ENCODE data around the gene SPATA31C1.
"Not testable (repeated sequence)": the region's sequence is repeated elsewhere in the genome, so short reads cannot be mapped to it uniquely, and the experiment has no call there.

SPATA31C1 gene

GRCh38 chr9:87894998-87895625 is 22.6 kb upstream of the SPATA31C1 start:
- no peak for TF ChIP-seq Cebpa-rat (IDR thresholded peaks at IDR 0.05)
- H3K36me3 ChIP-seq = no peaks in the 10 kb centered on the region
- no peak overlapping the region for H3K27ac ChIP-seq
- no peaks in the 10 kb centered on the region for H4K20me1 ChIP-seq
- no peak overlapping the region for H3K9ac ChIP-seq
- H3K4me3 ChIP-seq = no peak overlapping the region
- no peaks in the 10 kb centered on the region for H3K9me3 ChIP-seq
- H3K4me1 ChIP-seq = no peaks in the 10 kb centered on the region
- H3K4me2 ChIP-seq = no peak overlapping the region
- no peaks in the 10 kb centered on the region for H3K27me3 ChIP-seq

- H3K4me1 ChIP-seq = no peaks in the 10 kb centered on the region
- no peak for TF ChIP-seq Cebpa-rat (IDR thresholded peaks at IDR 0.05)
- H3K27me3 ChIP-seq = no peaks in the 10 kb centered on the region
- H3K4me3 ChIP-seq = no peak overlapping the region
- H3K36me3 ChIP-seq = no peaks in the 10 kb centered on the region
- H3K4me2 ChIP-seq = no peak overlapping the region
- H3K9me3 ChIP-seq = peaks cover 2% of the 10 kb centered on the region
- H4K20me1 ChIP-seq = no peaks in the 10 kb centered on the region
- no peak overlapping the region for H3K27ac ChIP-seq
- no peak overlapping the region for H3K9ac ChIP-seq
These were observed 20.9 kb upstream of the SPATA31C1 start for GRCh38 chr9:87896891-87897290.

GRCh38 chr9:87898151-87898550 is 19.6 kb upstream of the SPATA31C1 start:
- Histone ChIP-seq H3K9ac (no peak overlapping the region), H4K20me1 (no peaks in the 10 kb centered on the region), H3K4me2 (no peak overlapping the region), H3K36me3 (no peaks in the 10 kb centered on the region), H3K4me1 (no peaks in the 10 kb centered on the region), H3K9me3 (peaks cover 14% of the 10 kb centered on the region), H3K4me3 (no peak overlapping the region), H3K27me3 (no peaks in the 10 kb centered on the region), H3K27ac (no peak overlapping the region)
- no peak for TF ChIP-seq Cebpa-rat (IDR thresholded peaks at IDR 0.05)

- H3K9me3 ChIP-seq = peaks cover 22% of the 10 kb centered on the region
- not testable (repeated sequence) for H3K4me3 ChIP-seq, H3K36me3 ChIP-seq, H3K4me2 ChIP-seq, H3K9ac ChIP-seq, H4K20me1 ChIP-seq, H3K27me3 ChIP-seq, H3K4me1 ChIP-seq, H3K27ac ChIP-seq
These were observed 15.4 kb upstream of the SPATA31C1 start for GRCh38 chr9:87902371-87902770.

- Histone ChIP-seq H3K36me3 (no peaks in the 10 kb centered on the region), H3K27ac (no peak overlapping the region), H3K27me3 (no peaks in the 10 kb centered on the region), H3K4me3 (no peak overlapping the region), H4K20me1 (no peaks in the 10 kb centered on the region), H3K4me1 (no peaks in the 10 kb centered on the region), H3K9me3 (no peaks in the 10 kb centered on the region), H3K9ac (no peak overlapping the region), H3K4me2 (no peak overlapping the region)
- no peak for TF ChIP-seq Cebpa-rat (IDR thresholded peaks at IDR 0.05)
These were observed 8.3 kb upstream of the SPATA31C1 start for GRCh38 chr9:87909310-87910041.

- TF ChIP-seq Cebpa-rat (IDR thresholded peaks at IDR 0.05) = no peak
- no peak overlapping the region for H3K4me3 ChIP-seq
- no peak overlapping the region for H3K4me2 ChIP-seq
- no peak overlapping the region for H3K27ac ChIP-seq
- H4K20me1 ChIP-seq = no peaks in the 10 kb centered on the region
- no peak overlapping the region for H3K9ac ChIP-seq
- H3K9me3 ChIP-seq = no peaks in the 10 kb centered on the region
- H3K36me3 ChIP-seq = no peaks in the 10 kb centered on the region
- H3K4me1 ChIP-seq = no peaks in the 10 kb centered on the region
- H3K27me3 ChIP-seq = no peaks in the 10 kb centered on the region
These were observed 6.9 kb upstream of the SPATA31C1 start for GRCh38 chr9:87910821-87911220.

GRCh38 chr9:87919013-87919412 is 1.3 kb downstream of the SPATA31C1 start:
- H3K27me3 ChIP-seq = peaks cover 29% of the 10 kb centered on the region
- not testable (repeated sequence) for H3K4me2 ChIP-seq, H3K4me3 ChIP-seq, H3K9me3 ChIP-seq, H3K36me3 ChIP-seq, H3K27ac ChIP-seq, H3K9ac ChIP-seq, H4K20me1 ChIP-seq
- peaks cover 12% of the 10 kb centered on the region; the same call in 1 of the 2 replicates for H3K4me1 ChIP-seq

- H3K36me3 ChIP-seq, H3K9me3 ChIP-seq, H4K20me1 ChIP-seq, H3K27ac ChIP-seq, H3K4me3 ChIP-seq, H3K9ac ChIP-seq: not testable (repeated sequence)
- H3K4me1 ChIP-seq = peaks cover 12% of the 10 kb centered on the region; the same call in 1 of the 2 replicates
- H3K4me2 ChIP-seq = peak overlapping the region; percentile 22; the same call in 1 of the 2 replicates
- peaks cover 38% of the 10 kb centered on the region for H3K27me3 ChIP-seq
These were observed 3.8 kb downstream of the SPATA31C1 start for GRCh38 chr9:87921561-87921960.

GRCh38 chr9:87923012-87923411 is 5.2 kb downstream of the SPATA31C1 start:
- H4K20me1 ChIP-seq, H3K9me3 ChIP-seq, H3K4me2 ChIP-seq, H3K27ac ChIP-seq, H3K4me3 ChIP-seq, H3K36me3 ChIP-seq, H3K9ac ChIP-seq: not testable (repeated sequence)
- H3K27me3 ChIP-seq = peaks cover 38% of the 10 kb centered on the region
- peaks cover 12% of the 10 kb centered on the region; the same call in 1 of the 2 replicates for H3K4me1 ChIP-seq

- H3K9me3 ChIP-seq, H3K4me3 ChIP-seq, H3K4me2 ChIP-seq, H3K27ac ChIP-seq, H3K36me3 ChIP-seq, H4K20me1 ChIP-seq, H3K9ac ChIP-seq: not testable (repeated sequence)
- Histone ChIP-seq H3K4me1 (peaks cover 12% of the 10 kb centered on the region; the same call in 1 of the 2 replicates), H3K27me3 (peaks cover 33% of the 10 kb centered on the region)
These were observed 7.1 kb downstream of the SPATA31C1 start for GRCh38 chr9:87924851-87925250.

- H3K4me1 ChIP-seq, H3K9me3 ChIP-seq, H3K4me2 ChIP-seq, H4K20me1 ChIP-seq, H3K27ac ChIP-seq, H3K36me3 ChIP-seq, H3K4me3 ChIP-seq, H3K27me3 ChIP-seq, H3K9ac ChIP-seq: not testable (repeated sequence)
These were observed 11.4 kb downstream of the SPATA31C1 start for GRCh38 chr9:87929152-87929551.

- not testable (repeated sequence) for H3K27ac ChIP-seq, H3K9ac ChIP-seq, H3K4me1 ChIP-seq, H3K4me3 ChIP-seq, H3K4me2 ChIP-seq, H4K20me1 ChIP-seq, H3K9me3 ChIP-seq, H3K36me3 ChIP-seq, H3K27me3 ChIP-seq
These were observed 16.7 kb downstream of the SPATA31C1 start for GRCh38 chr9:87934444-87934843.

- not testable (repeated sequence) for H3K9ac ChIP-seq, H4K20me1 ChIP-seq, H3K36me3 ChIP-seq, H3K27me3 ChIP-seq, H3K4me2 ChIP-seq, H3K4me3 ChIP-seq, H3K4me1 ChIP-seq, H3K9me3 ChIP-seq, H3K27ac ChIP-seq
These were observed 19.6 kb downstream of the SPATA31C1 start for GRCh38 chr9:87937352-87937751.

GRCh38 chr9:87937918-87938317 is 20.2 kb downstream of the SPATA31C1 start:
- not testable (repeated sequence) for H3K9ac ChIP-seq, H3K27ac ChIP-seq, H3K4me1 ChIP-seq, H3K4me2 ChIP-seq, H4K20me1 ChIP-seq, H3K36me3 ChIP-seq, H3K9me3 ChIP-seq, H3K27me3 ChIP-seq, H3K4me3 ChIP-seq

All from BLaER1 (cell line).